GM19025 (cell line): Measurements from ENCODE around the gene PLEKHF1.
"Not testable (repeated sequence)": the region's sequence is repeated elsewhere in the genome, so short reads cannot be mapped to it uniquely, and the experiment has no call there.

ENCODE experiments used
- ATAC-seq: cut with Tn5 transposase; IDR thresholded peaks from one replicate; pipeline ENCODE4 v1.9.1; 2021; ENCODE audit warnings: mild to moderate bottlenecking, low read depth, moderate library complexity; ENCODE audit not compliant: unreplicated experiment

PLEKHF1 gene

DNA sequence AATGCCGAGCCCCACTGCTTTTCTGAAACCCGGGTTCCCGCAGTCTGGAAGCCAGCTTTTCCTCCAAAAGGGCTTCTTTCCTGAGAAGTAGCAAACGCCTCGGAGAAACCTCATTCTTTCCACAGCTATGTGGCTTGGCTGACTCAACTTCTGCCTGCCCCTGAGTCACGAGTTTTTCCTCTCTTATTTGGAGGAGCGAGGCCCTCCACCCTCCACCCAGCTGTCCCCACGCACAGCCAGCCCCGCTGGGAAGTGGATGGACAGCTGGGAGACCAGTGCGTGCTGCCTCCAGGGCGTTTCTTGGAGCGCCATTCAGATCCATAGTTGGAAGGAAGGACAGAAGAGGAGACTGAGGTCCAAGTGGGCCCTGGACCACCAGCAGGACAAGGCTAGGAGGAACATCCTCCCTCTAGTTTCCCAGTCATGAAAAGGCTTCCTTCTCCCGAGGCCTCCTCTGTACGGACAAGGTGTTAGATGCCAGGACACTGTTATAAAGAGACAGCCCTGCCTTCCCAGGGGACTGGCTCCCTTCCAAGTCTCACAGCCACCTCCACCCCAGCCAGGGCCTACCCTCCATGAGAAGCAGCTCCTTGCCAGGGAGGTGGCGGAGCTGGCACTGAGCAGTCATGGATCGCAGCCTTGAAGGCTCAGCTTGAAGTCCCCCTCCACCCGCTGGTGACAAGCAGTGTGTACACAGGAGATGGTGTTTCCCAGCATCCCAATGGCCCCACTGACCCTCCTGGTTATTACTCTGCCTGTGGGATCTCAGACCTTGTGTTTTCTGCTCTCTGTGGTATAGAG lies 2.5 kb upstream of the PLEKHF1 start:
- ATAC-seq, result no peak

DNA sequence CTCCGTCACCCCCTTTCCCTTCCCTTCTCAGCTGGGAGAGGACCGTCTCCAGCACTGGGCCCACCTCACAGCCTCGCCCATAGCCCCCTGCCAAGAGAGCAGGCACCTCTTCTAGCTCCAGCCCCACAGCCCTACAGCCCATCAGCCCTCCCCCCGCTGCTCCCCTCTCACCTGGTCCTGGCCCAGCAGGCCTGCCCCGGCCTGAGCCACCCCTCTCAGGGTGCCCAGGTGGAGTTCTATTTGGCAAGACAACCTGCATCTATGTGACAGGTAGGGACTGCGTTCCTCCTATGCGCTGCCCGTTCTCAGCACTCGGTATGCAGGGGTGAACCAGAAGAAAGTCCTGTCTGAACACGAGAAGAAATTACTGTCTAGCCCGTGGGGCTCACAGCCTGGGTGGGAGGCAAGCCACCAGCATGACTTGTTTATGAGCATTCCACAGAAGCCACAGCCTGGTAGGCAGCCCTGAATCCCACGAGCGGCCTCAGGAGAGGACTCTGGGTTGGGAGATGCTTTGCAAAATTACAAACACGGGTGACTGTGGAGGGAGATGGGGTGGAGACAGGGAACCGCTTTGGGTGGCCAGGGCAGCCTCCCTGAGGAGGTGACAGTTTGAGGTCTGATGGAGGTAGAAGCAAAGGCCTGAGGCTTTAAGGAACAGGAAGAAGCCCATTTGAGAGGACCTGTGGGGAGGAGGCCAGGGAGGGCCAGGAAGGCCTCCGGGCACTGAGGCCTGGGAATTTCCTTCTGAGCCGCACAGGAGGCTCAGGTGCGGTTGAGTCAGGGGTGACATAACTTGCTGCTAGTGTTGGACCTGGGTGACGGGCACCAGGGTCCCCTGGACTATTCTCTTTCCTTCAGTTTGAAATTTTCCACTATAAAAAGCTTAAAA lies 1.2 kb upstream of the PLEKHF1 start:
- ATAC-seq, result no peak

DNA sequence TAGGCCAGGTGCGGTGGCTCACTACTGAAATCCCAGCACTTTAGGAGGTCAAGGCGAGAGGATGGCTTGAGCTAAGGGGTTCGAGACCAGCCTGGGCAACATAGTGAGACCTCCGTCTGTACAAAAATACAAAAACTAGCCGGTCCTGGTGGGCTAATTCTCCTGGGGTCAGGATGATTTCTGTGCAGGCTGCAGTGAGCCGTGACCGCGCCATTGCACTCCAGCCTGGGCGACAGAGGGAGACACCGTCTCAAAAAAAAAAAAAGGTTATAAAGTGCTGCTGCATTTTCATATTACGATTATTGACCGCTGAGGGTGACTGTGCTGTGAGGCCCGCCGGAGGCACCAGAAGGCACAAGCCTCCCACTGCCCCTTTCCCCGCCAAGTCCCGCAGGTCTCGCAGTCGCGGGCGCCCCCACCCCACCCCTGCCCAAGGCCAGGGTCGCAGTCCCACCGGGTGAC lies 477 bp upstream of the PLEKHF1 start:
- no peak for ATAC-seq

DNA sequence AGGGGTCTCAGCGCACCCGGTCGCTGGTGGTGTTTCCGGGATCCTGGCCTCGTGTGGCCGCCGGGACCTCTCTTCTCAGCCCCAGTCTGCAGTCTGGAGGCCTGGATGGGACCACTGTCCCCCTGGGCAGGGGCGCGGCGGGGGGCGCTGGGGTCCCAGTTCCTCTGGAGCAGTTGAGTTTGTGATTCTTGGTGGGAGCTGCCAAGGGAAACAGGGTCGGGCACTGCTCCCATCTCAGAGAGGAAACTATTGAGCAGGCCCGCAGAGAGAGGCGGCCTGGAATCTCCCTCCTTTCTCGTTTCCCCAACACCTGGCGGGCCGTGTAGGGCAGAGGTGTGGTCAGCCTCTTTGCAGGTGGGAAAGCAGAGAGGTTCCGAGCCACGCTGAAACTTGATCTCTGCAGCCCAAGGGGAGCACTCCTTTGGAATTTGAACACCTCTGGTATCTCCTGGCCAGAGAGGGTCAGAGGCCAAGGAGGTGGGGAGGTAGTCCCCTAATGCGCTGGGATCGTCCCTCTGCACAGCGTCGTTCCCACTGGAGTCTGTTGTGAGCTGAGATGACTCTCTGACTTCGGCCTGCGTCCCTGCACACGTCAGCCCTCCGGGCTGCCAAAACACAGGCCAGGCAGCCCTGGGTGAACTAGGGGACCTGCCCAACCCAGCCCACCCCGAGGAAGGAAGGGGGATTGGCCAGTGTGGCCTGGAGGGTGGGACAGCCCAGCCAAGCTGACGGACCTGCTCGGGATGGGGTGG lies 741 bp downstream of the PLEKHF1 start:
- no peak for ATAC-seq

DNA sequence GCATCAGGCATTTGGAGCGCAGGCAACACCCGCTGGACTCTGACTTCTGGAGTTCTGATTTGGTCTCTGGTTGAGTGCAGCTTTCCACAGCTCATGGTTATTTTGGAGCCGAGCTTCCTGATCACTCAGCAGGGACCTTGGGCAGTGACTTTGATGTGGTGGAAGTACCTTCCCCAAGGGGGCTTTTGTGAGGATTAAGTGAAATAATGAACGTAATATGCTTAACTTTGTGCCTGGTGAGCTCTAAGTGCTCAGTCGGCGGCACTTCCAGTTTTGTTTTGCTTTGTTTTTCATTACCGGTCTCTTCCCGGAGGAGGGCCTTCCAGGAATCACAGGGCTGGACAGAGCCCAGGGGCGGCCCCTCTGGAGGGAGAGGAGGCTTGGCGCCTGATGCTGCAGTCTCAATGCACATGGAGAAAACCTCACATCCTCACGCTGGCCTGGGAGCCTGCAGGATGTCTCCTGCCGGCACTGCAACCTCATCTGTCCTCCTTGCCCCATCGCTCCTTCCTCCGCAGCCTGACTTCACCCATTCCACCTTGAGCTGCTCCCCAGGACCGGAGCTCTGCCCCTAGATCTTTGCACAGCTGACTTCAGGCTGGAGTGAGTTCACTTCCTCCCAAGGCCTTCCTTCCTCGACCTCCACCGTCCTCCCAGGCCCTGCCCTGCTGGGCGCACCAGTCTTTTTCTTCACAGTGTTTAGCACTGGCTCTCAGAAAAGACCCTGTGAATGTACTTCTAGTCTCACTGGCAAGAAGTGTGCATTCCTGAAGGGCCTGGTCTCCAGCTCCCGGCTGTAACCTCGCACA lies 1.5 kb downstream of the PLEKHF1 start:
- no peak for ATAC-seq

DNA sequence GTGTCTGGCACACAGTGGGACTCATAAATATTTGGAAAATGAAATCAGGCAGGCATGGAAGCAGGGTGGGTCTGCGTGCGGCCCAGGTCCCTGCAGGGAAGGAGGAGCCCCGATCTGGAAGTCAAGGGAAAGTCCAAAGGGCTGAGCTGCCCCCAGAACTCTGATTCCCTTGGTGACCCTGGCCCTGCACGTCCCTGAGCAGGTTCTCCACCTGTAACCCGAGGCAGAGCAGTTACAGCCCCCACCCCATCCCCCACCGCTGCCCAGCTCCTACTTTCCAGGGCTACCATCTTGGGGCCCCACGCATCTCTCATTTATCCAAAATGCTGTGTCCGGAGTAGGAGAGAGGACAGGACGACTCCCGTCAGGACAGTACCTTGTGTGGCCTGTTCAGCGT lies 2.1 kb downstream of the PLEKHF1 start:
- ATAC-seq, result no peak

DNA sequence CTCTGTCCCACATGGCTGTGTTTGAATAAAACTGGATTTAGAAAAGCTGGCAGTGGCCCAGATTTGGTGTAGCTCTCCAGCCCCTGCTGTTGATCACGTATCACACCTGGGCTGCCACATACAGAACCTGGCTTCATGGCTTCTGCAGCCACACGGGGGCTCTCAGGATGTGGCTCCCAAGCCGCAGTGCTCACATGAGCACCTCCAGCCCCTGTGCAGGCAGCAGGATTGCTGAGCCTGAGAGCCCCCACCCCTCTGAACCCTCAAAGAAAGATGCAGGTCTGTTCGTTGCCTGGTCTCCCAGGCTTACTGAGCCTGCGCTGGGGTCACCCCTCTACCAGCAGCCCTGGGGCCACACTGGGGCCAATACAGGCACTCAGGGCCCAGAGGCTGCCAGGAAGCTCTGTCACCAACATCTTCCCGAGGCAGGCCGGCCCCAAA lies 2.7 kb downstream of the PLEKHF1 start:
- ATAC-seq, result no peak

DNA sequence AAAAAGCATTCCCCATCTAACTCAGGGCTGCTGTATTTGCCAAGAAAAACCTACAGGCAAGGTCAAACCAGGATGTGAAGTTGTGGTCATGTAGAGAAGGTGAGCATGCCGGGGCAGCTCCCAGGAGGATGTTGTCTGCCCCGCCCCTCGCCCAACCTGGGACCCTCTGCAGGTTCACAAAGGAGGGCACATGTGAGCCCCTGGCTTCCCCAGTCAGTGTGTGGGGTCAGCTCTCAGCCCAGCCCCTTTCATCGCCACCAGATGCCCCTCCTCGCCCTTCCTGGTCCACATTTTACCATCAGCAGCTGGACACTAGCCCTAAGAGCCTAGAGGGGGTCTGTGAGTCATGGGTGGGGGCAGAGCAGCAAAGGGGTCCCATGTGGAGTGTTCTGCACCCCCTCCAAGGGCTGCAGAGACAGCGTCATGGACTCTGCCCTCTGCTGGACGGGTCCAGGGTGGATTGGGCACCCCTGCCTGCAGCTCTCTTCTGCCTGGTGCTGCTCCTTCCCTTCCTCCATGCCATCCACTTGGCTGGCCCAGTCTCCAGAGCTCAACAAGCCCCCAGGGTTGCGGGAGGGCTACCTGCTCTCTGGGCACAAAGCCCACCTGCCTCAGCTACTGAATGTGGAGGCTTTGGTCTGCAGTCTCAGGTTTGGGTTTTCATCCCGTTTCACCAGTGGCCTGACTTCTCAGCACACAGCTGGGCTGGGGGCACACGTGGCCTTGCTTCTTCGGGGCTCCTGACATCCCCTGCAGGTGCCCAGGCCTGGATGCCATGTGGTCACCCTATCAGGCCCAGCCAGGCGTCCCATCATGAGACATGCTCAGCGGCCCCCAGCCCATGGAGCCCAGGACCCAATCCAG lies 3.7 kb downstream of the PLEKHF1 start:
- ATAC-seq, result no peak

DNA sequence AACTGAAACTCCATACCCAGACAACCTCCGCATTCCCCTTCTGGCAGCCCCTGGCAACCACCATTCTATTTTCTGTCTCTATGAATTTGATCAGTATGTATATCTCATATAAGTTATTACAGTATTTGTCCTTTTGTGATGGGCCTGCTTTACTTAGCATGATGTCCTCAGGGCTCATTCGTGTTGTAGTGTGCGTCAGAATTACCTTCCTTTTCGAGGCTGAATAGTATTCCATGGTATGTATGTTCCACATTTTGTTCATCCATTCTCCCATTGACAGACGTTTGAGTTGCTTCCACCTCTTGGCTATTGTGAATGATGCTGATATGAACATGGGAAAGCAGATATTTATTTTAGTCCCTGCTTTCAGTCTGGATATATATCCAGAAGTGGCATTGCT lies 5.0 kb downstream of the PLEKHF1 start:
- ATAC-seq, result no peak

DNA sequence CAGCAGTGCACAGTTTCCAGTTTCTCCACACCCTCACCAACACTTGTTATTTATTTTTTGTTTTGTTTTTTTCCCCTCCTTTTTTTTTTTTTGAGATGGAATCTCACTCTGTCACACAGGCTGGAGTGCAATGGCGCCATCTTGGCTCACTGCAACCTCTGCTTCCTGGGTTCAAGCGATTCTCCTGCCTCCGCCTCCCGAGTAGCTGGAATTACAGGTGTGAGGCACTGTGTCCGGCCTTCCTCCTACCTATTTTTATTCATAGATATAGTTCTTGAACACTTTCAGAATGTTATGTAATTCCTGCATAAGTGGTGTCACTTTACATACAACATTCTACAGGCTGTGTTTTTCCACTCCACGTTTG lies 5.7 kb downstream of the PLEKHF1 start:
- not testable (repeated sequence) for ATAC-seq

DNA sequence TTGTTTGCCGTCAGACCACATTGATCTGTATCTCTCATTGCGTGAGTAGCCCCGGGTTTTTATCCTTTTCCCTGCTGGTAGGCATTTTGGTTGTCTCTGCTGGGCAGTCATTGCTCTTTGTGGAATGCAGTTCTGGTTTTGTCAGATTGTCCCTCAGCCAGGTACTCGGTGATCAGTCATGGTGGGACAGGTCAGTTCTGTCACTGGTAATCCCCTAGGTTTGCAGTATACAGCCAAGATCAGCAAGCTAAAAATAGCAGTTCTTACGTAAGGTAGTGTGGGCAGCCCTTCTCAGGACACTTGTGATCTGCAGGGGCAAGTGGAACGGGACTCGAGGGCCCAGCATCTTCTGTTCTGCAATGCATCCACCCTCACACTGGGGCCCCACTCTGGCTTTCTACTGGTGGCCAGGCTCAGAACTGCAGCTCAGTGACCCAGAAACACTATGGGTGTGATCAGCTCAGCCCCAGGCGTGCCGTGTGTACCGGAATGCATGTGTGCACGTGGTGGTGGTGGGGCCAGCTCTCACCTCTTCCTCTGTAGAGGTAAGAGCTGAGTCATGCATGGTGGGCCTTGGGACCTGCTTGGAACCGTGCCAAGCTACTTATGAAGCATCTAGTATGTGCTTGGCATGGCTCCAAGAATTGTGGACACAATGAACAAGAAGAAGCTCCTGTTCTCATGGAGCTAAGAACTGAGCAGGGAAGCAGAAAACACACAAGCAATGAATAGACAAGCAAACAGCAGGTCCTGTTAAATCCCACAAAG lies 6.3 kb downstream of the PLEKHF1 start:
- peak; percentile 62 for ATAC-seq

DNA sequence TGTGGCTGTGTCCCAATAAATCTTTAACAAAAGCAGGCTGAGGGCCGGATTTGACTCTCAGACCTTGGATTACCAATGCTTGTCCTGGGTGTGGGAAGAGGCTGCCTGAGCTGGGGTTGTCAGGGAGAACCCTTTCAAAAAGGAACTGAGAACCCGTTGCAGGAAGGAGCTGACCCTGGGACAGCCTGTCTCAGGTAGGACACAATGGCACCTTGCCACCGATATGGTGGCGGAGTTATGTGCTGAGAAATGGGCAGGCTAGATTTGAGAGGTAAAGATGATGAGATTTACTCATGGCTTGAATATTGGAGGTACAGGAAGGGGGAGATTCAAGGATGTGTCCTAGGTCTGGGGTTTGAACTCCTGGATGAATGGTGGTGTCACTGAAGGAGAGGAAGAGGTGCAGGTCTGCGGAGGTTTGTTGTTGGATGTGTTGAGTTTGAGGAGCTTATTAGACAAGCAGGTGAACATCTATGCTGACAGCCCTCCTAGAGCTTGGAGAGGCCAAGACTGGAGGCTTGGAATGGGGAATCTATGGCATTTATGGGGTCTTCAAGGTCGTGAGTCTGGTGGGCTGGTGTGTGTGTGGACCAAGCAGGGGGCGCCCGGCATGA lies 7.2 kb downstream of the PLEKHF1 start:
- no peak for ATAC-seq

DNA sequence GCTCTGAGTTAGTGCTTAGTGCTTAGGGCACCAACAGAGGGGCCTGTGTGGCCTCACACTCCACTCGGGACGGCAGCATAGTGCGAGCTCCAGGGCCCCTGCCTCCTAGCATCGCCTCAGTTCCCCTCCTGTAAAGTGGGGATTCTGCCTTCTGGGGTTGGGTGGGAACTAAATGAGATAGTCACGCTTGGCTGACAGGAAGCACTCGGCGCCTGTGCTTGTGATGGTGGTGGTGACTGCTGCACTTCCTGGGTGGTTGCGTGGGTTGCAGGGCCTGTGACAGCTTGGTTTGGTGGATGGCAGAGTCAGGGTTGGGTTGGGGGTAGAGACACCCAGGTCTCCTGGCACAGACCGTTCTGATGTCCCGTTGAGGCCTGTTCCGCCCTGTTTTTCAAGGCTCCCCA lies 7.7 kb downstream of the PLEKHF1 start:
- peak; percentile 41 for ATAC-seq

DNA sequence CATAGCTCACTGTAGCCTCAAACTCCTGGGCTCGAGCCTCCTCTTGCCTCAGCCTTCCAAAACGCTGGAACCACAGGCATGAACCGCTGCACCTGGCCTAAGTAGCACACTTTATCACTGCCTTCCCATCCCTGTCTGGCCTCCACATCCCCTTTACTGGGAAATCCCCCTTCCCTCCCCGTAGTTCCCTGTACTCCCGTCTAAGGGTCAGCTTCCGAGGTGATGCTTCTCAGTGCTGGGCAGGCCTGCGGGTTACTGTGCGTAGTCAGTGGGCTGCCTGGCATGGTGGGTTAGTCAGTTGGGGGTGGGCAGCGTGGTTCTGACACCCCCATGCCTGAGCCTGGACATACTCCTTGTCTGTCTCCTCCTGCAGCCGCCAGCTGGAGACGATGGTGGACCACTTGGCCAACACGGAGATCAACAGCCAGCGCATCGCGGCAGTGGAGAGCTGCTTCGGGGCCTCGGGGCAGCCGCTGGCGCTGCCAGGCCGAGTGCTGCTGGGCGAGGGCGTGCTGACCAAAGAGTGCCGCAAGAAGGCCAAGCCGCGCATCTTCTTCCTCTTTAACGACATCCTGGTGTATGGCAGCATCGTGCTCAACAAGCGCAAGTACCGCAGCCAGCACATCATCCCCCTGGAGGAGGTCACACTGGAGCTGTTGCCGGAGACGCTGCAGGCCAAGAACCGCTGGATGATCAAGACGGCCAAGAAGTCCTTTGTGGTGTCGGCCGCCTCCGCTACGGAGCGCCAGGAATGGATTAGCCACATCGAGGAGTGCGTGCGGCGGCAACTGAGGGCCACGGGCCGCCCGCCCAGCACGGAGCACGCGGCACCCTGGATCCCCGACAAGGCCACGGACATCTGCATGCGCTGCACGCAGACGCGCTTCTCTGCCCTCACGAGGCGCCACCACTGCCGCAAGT lies 8.4 kb downstream of the PLEKHF1 start:
- ATAC-seq, result no peak

DNA sequence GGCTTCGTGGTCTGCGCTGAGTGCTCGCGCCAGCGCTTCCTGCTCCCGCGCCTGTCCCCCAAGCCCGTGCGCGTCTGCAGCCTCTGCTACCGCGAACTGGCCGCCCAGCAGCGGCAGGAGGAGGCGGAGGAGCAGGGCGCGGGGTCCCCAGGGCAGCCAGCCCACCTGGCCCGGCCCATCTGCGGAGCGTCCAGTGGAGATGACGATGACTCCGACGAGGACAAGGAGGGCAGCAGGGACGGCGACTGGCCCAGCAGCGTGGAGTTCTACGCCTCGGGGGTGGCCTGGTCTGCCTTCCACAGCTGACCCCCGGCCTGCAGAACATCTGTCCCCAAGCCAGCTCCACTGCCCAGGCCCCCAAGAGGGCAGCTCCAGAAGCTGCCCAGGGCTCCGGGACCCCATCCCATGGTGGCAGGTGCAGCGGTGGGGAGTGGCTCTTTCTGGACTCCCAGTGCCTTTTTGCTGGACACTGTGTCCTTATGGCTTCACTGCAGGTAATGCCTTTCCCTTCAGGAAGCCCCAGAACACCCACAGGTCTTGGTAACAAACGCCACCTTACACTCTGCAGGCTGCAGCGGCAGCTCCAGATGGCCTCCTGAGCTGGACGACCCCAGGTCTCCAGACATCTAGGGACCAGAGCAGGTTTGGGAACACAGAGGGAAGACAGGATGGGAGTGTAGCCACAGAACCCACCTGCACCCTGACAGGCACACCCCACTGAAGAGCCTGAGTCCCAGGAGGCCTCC lies 9.3 kb downstream of the PLEKHF1 start:
- no peak for ATAC-seq

DNA sequence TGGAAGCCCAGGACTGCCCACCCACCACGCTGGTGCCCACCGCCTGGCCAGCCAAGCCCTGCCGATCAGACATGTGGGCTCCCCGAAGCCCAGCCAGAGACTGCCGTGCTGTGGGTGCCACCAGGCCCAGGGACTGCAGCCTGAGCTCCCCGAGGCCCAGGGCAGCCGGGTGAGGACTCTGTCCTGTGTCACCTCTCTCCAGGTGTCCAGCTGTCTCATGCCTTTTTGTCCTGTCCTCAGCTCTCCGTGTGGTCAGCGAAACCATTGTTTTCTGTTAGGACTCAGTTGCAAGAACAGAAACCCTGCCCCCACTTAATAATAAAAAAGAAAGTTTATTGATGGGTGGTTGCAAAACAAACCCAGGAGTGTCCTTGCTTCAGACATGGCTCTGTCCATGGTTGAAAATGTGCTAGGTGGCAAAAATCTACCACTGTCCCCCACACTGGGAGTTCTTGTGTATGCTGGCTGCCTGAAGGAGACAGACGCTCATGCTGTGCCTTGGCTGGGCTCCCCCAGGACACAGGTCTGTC lies 9.9 kb downstream of the PLEKHF1 start:
- ATAC-seq, result no peak
